Measurements from ENCODE around the gene INPP4B. TPM values are rescaled to one million over a fixed set of nuclear protein-coding genes. Genes with fewer than 3 reads are reported as not detected.

Gene INPP4B
- total and polyA plus RNA-seq, 7 experiments from 2014 or later: 52.8 to 77.5 (median 64.2) TPM

GRCh38 chr4:142727149-142727548 lies 119.0 kb downstream of the INPP4B start:
- POLR2A ChIA-PET: no interaction called here
- Mint-ChIP-seq H3K27ac (peak overlapping the region in 2 of 9 donors; percentile 14 to 17), H3K4me3 (no peak overlapping the region), H3K36me3 (peaks cover 0 to 4% (median 0%) of the 10 kb centered on the region in 5 donors), H3K4me1 (peaks cover under 1 to 20% (median 6%) of the 10 kb centered on the region in 7 donors), H3K27me3 (no peaks in the 10 kb centered on the region), H3K9me3 (no peaks in the 10 kb centered on the region)
- intact Hi-C loops (cut with micrococcal nuclease): no loop called here
- Histone ChIP-seq H3K27ac (ENCODE audit: low read depth, low read length) (no peak overlapping the region), H3K27me3 (ENCODE audit: control insufficient read depth in 2 of 2, insufficient read depth in 2 of 2, low read length in 2 of 2) (no peaks in the 10 kb centered on the region), H3K4me3 (ENCODE audit: low read length) (no peak overlapping the region), H3K4me1 (ENCODE audit: control insufficient read depth in 2 of 2, insufficient read depth in 2 of 2, low read length in 2 of 2) (no peaks in the 10 kb centered on the region), H3K36me3 (ENCODE audit: control insufficient read depth in 2 of 3, insufficient read depth in 3 of 3, low read length in 3 of 3) (no peaks in the 10 kb centered on the region), H3K9me3 (ENCODE audit: control insufficient read depth in 2 of 3, low read length in 3 of 3) (no peaks in the 10 kb centered on the region)
- CTCF ChIA-PET: no interaction called here
- no peak for ATAC-seq
- DNase-seq: no peak

GRCh38 chr4:142725886-142726285 lies 120.2 kb downstream of the INPP4B start:
- ChIA-PET POLR2A (no interaction called here), CTCF (interaction anchor here (1.6 kb wide), 1 partner anchor 17 kb away, joined by 3 read pairs; no protein-coding TSS in a partner anchor)
- Mint-ChIP-seq H3K9me3 (no peaks in the 10 kb centered on the region), H3K4me1 (peaks cover 3 to 15% (median 7%) of the 10 kb centered on the region in 7 donors), H3K4me3 (no peak overlapping the region), H3K27me3 (no peaks in the 10 kb centered on the region), H3K27ac (no peak overlapping the region), H3K36me3 (peaks cover 0 to 4% (median 0%) of the 10 kb centered on the region in 5 donors)
- no peaks in the 10 kb centered on the region for H3K9me3 ChIP-seq (ENCODE audit: control insufficient read depth in 2 of 3, low read length in 3 of 3)
- no peaks in the 10 kb centered on the region for H3K27me3 ChIP-seq (ENCODE audit: control insufficient read depth in 2 of 2, insufficient read depth in 2 of 2, low read length in 2 of 2)
- H3K4me3 ChIP-seq (ENCODE audit: low read length): no peak overlapping the region
- no peaks in the 10 kb centered on the region for H3K36me3 ChIP-seq (ENCODE audit: control insufficient read depth in 2 of 3, insufficient read depth in 3 of 3, low read length in 3 of 3)
- intact Hi-C loops (cut with micrococcal nuclease): no loop called here
- no peaks in the 10 kb centered on the region for H3K4me1 ChIP-seq (ENCODE audit: control insufficient read depth in 2 of 2, insufficient read depth in 2 of 2, low read length in 2 of 2)
- H3K27ac ChIP-seq (ENCODE audit: low read depth, low read length): no peak overlapping the region
- ATAC-seq: no peak
- no peak for DNase-seq

- Histone ChIP-seq H3K27ac (ENCODE audit: low read depth, low read length) (no peak overlapping the region), H3K36me3 (ENCODE audit: control insufficient read depth in 2 of 3, insufficient read depth in 3 of 3, low read length in 3 of 3) (no peaks in the 10 kb centered on the region), H3K9me3 (ENCODE audit: control insufficient read depth in 2 of 3, low read length in 3 of 3) (no peaks in the 10 kb centered on the region), H3K4me1 (ENCODE audit: control insufficient read depth in 2 of 2, insufficient read depth in 2 of 2, low read length in 2 of 2) (peaks cover 0 to 9% of the 10 kb centered on the region in 2 donors), H3K27me3 (ENCODE audit: control insufficient read depth in 2 of 2, insufficient read depth in 2 of 2, low read length in 2 of 2) (no peaks in the 10 kb centered on the region), H3K4me3 (ENCODE audit: low read length) (no peak overlapping the region)
- Mint-ChIP-seq H3K36me3 (peaks cover 3 to 13% (median 9%) of the 10 kb centered on the region in 5 donors), H3K27me3 (no peaks in the 10 kb centered on the region), H3K9me3 (peaks cover 0 to 24% (median 5%) of the 10 kb centered on the region in 11 donors), H3K4me3 (no peak overlapping the region), H3K27ac (no peak overlapping the region), H3K4me1 (peaks cover 3 to 37% (median 20%) of the 10 kb centered on the region in 7 donors)
- ChIA-PET CTCF (interaction anchor here (0.6 to 5.0 kb wide), 4 partner anchors 15 to 371 kb away, joined by 3 to 29 read pairs (median 4); no protein-coding TSS in a partner anchor), POLR2A (interaction anchor here (0.6 to 9.9 kb wide), 2 partner anchors 20 to 316 kb away, joined by 3 to 135 read pairs; no protein-coding TSS in a partner anchor)
- intact Hi-C loops (cut with micrococcal nuclease): loop anchor here (2.0 to 5.0 kb wide), 4 partner anchors 20 to 316 kb away; partner anchors contain the start of gene INPP4B (in 2 of the 2)
- ATAC-seq (no peak), DNase-seq (no peak)
Observed at GRCh38 chr4:142721187-142721586, 124.9 kb downstream of the INPP4B start.

GRCh38 chr4:142719854-142720541 lies 126.1 kb downstream of the INPP4B start:
- ChIA-PET POLR2A (interaction anchor here (0.5 to 9.9 kb wide), 8 partner anchors 12 to 580 kb away, joined by 3 to 135 read pairs (median 4); partner anchors contain the start of gene INPP4B), CTCF (interaction anchor here (0.6 to 5.0 kb wide), 18 partner anchors 12 to 436 kb away, joined by 3 to 29 read pairs (median 3); no protein-coding TSS in a partner anchor)
- Mint-ChIP-seq H3K4me1 (peaks cover 3 to 49% (median 30%) of the 10 kb centered on the region in 7 donors), H3K27me3 (no peaks in the 10 kb centered on the region), H3K36me3 (peaks cover 11 to 21% (median 16%) of the 10 kb centered on the region in 5 donors), H3K27ac (peak overlapping the region in 6 of 9 donors; percentile 43 to 91 (median 68)), H3K4me3 (peak overlapping the region in 6 of 10 donors; percentile 16 to 51 (median 37)), H3K9me3 (peaks cover 0 to 33% (median 7%) of the 10 kb centered on the region in 11 donors)
- Histone ChIP-seq H3K27me3 (ENCODE audit: control insufficient read depth in 2 of 2, insufficient read depth in 2 of 2, low read length in 2 of 2) (no peaks in the 10 kb centered on the region), H3K4me1 (ENCODE audit: control insufficient read depth in 2 of 2, insufficient read depth in 2 of 2, low read length in 2 of 2) (peaks cover 0 to 10% of the 10 kb centered on the region in 2 donors), H3K9me3 (ENCODE audit: control insufficient read depth in 2 of 3, low read length in 3 of 3) (no peaks in the 10 kb centered on the region), H3K4me3 (ENCODE audit: low read length) (no peak overlapping the region), H3K27ac (ENCODE audit: low read depth, low read length) (peak overlapping the region; percentile 43), H3K36me3 (ENCODE audit: control insufficient read depth in 2 of 3, insufficient read depth in 3 of 3, low read length in 3 of 3) (no peaks in the 10 kb centered on the region)
- ATAC-seq: peak; percentile 75
- DNase-seq: peak in 6 of 9 donors; percentile 22 to 64 (median 58)
- intact Hi-C loops (cut with micrococcal nuclease): loop anchor here (1.0 to 5.0 kb wide), 10 partner anchors 19 to 593 kb away; partner anchors contain the start of gene INPP4B (in 2 of the 2)

GRCh38 chr4:142718981-142719380 lies 127.1 kb downstream of the INPP4B start:
- CTCF ChIA-PET: interaction anchor here (0.9 to 5.0 kb wide), 8 partner anchors 48 to 435 kb away, joined by 3 to 29 read pairs (median 4); no protein-coding TSS in a partner anchor
- no peak overlapping the region for H3K4me3 ChIP-seq (ENCODE audit: low read length)
- Mint-ChIP-seq H3K9me3 (peaks cover 0 to 33% (median 7%) of the 10 kb centered on the region in 11 donors), H3K4me1 (peaks cover 5 to 59% (median 39%) of the 10 kb centered on the region in 7 donors), H3K4me3 (no peak overlapping the region), H3K27ac (peak overlapping the region in 2 of 9 donors; percentile 34 to 44), H3K27me3 (no peaks in the 10 kb centered on the region), H3K36me3 (peaks cover 11 to 21% (median 18%) of the 10 kb centered on the region in 5 donors)
- no peaks in the 10 kb centered on the region for H3K36me3 ChIP-seq (ENCODE audit: control insufficient read depth in 2 of 3, insufficient read depth in 3 of 3, low read length in 3 of 3)
- H3K4me1 ChIP-seq (ENCODE audit: control insufficient read depth in 2 of 2, insufficient read depth in 2 of 2, low read length in 2 of 2): peaks cover 0 to 21% of the 10 kb centered on the region in 2 donors
- DNase-seq (no peak), ATAC-seq (no peak)
- intact Hi-C loops (cut with micrococcal nuclease): no loop called here
- H3K27ac ChIP-seq (ENCODE audit: low read depth, low read length): no peak overlapping the region
- H3K27me3 ChIP-seq (ENCODE audit: control insufficient read depth in 2 of 2, insufficient read depth in 2 of 2, low read length in 2 of 2): no peaks in the 10 kb centered on the region
- POLR2A ChIA-PET: interaction anchor here (0.8 to 9.9 kb wide), 5 partner anchors 18 to 579 kb away, joined by 3 to 135 read pairs (median 3); no protein-coding TSS in a partner anchor
- H3K9me3 ChIP-seq (ENCODE audit: control insufficient read depth in 2 of 3, low read length in 3 of 3): no peaks in the 10 kb centered on the region

GRCh38 chr4:142715727-142716126 lies 130.4 kb downstream of the INPP4B start:
- Histone ChIP-seq H3K4me3 (ENCODE audit: low read length) (no peak overlapping the region), H3K9me3 (ENCODE audit: control insufficient read depth in 2 of 3, low read length in 3 of 3) (no peaks in the 10 kb centered on the region), H3K36me3 (ENCODE audit: control insufficient read depth in 2 of 3, insufficient read depth in 3 of 3, low read length in 3 of 3) (no peaks in the 10 kb centered on the region), H3K4me1 (ENCODE audit: control insufficient read depth in 2 of 2, insufficient read depth in 2 of 2, low read length in 2 of 2) (peaks cover 6 to 35% of the 10 kb centered on the region in 2 donors), H3K27ac (ENCODE audit: low read depth, low read length) (no peak overlapping the region), H3K27me3 (ENCODE audit: control insufficient read depth in 2 of 2, insufficient read depth in 2 of 2, low read length in 2 of 2) (no peaks in the 10 kb centered on the region)
- H3K27me3 Mint-ChIP-seq: no peaks in the 10 kb centered on the region
- DNase-seq: no peak
- ATAC-seq: no peak
- H3K4me1 Mint-ChIP-seq: peaks cover 14 to 85% (median 68%) of the 10 kb centered on the region in 7 donors
- peaks cover 16 to 36% (median 27%) of the 10 kb centered on the region in 5 donors for H3K36me3 Mint-ChIP-seq
- H3K27ac Mint-ChIP-seq: peak overlapping the region in 4 of 9 donors; percentile 12 to 95 (median 67)
- intact Hi-C loops (cut with micrococcal nuclease): no loop called here
- ChIA-PET POLR2A (interaction anchor here (0.9 to 9.9 kb wide), 4 partner anchors 15 to 361 kb away, joined by 3 to 135 read pairs (median 6); no protein-coding TSS in a partner anchor), CTCF (interaction anchor here (0.9 to 3.3 kb wide), 6 partner anchors 9 to 433 kb away, joined by 4 to 17 read pairs (median 4); no protein-coding TSS in a partner anchor)
- H3K9me3 Mint-ChIP-seq: peaks cover 1 to 37% (median 19%) of the 10 kb centered on the region in 11 donors
- H3K4me3 Mint-ChIP-seq: peak overlapping the region in 1 of 10 donors; percentile 14
